IPS DF 19.7 (cell line): ENCODE results near the gene PKDCC.
"Not testable (repeated sequence)": the region's sequence is repeated elsewhere in the genome, so short reads cannot be mapped to it uniquely, and the experiment has no call there.

ENCODE experiments used
- DNase-seq: peaks from one replicate; pipeline ENCODE4 v3.0.0-alpha.2; 2013; ENCODE audit warnings: low read depth, low spot score

The PKDCC gene

GRCh38 chr2:42065753-42066152 lies 17.9 kb downstream of the PKDCC start:
- not testable (repeated sequence) for DNase-seq

DNA sequence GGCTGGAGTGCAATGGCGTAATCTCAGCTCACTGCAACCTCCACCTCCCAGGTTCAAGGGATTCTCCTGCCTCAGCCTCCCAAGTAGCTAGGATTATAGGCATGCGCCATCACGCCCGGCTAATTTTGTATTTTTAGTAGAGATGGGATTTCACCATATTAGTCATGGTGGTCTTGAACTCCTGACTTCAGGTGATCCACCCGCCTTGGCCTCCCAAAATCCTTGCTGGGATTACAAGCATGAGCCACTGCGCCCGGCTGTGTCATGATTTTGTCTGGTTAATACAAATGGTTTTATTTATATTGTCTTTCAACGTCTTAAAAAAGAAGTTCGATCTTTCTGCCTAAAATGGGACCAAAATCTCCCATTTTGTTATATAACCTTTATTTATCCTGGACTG lies 19.2 kb downstream of the PKDCC start:
- DNase-seq = not testable (repeated sequence)

GRCh38 chr2:42067521-42067920 lies 19.7 kb downstream of the PKDCC start:
- no peak for DNase-seq

DNA sequence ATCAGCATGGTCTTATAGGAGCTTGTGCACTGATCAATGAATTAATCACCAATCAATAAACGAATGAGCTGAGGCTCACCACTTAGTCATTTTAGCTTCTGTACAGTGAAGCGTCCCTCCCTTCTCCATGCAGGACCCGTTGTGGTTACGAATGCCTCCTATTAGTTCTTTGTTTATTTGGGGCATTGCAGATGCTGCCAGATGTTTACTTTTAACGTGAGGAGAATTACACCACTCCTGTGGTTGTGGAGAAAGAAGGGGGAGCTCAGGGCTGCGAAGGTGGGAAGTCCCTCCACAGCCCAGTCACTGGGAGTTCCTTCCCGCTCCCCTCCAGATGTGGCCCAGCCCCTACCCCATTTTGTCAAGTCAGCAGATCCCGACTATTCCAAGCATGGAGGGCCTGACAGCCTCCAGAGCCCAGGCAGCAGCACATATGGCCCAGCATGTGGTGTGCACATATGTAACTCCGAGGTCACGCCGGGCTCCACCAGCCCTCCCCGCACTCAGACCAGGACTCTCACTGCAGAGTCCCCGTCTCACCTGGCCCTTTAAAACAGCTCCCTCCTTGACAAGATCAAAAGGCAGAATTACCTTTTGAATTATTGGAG lies 20.9 kb downstream of the PKDCC start:
- DNase-seq = no peak

DNA sequence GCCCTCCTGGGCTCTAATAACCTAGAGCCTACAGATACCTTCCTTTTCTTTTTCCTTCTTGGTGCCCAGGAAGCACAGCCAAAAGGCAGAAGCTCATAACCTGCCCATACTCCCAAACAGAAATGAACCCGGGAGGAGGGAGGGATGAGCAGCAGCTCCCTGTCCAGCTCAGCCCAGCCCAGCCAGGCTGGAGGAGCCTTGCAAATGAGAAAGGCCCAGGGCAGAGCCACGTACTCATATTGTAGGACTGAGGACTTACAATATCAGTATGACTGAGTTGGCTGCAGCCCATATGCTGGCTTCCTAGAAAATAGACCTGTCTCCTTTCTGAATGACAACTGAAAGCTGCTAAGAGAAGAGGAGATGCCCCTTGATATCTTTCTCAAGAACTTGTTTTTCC lies 21.7 kb downstream of the PKDCC start:
- DNase-seq = no peak

DNA sequence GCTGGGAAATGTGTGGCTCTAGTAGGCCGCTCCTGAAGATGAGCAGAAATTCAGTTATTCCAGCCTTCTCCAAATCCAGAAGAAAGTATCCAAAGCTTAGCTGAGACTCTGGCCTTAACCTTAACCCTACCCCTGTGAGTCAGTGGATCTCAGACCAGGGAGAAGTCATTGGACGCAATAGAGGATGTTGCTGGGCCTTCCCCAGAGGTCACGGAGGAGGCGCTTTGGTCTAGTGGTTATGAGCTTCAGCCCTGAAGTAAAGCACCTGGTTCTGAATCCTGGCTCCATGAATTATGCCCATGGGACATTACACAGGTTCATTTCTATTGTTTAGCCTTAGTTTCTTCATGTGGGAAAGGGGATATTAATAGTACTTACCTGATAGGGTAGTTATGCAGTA lies 24.0 kb downstream of the PKDCC start:
- no peak for DNase-seq

DNA sequence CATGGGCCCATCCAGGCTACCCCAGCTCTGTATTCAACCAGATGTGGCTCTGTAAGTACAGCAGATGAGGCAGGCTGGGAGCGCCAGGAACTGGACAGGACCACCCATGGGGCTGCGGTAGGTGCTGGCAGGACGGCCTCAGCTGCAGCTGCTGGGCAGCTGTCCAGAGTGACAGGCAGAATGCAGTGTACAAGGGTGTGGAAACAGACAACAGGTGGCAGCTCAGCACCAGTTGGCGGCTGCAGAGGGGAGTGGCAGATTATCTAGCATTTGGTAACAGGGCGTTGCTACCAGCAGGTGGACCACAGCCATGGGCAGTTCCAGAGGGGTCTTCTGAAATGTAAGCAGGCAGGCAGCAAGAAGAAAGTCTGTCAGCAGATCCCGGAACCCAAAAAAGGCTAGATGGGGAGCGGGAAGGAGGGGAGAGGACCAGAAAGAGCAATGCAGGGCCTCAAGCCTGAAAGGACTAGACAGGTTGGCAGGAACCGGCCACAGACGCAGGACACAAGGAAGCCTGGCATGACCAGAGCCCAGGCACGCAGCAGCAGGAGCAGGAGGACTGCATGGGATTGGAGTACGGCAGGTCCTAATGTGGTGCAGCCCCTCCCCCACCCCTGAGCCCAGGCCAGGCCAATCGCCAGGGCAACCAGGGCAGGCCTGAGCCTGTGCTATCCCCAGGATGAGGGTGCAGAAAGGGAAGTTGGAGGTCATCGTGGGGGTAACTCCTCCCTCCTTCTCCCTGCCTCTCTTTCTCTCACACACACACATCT lies 24.7 kb downstream of the PKDCC start:
- no peak for DNase-seq

GRCh38 chr2:42073739-42074503 lies 26.1 kb downstream of the PKDCC start:
- DNase-seq = no peak

DNA sequence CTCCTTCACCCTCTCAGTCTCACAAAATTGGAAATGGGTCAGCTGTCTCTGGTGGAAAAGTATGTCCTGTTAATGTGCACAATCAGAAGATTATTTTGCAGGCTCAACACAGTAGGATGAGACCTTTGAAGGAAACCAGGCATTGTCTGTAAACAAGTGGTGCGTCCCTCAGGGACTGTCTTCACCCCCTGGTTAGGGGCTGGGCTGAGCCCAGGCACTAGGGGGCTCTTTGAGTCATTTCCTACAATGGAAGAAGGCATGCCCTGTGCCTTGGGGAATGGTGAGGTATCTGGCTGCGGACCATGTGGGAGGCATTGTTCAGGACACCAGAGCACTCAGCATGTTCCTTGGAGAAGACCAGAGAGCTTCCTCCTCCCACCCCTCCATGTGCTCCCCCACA lies 26.8 kb downstream of the PKDCC start:
- DNase-seq = no peak

GRCh38 chr2:42076357-42077225 lies 28.8 kb downstream of the PKDCC start:
- DNase-seq = no peak

- DNase-seq = no peak
Observed at GRCh38 chr2:42077343-42077742, 29.5 kb downstream of the PKDCC start.

DNA sequence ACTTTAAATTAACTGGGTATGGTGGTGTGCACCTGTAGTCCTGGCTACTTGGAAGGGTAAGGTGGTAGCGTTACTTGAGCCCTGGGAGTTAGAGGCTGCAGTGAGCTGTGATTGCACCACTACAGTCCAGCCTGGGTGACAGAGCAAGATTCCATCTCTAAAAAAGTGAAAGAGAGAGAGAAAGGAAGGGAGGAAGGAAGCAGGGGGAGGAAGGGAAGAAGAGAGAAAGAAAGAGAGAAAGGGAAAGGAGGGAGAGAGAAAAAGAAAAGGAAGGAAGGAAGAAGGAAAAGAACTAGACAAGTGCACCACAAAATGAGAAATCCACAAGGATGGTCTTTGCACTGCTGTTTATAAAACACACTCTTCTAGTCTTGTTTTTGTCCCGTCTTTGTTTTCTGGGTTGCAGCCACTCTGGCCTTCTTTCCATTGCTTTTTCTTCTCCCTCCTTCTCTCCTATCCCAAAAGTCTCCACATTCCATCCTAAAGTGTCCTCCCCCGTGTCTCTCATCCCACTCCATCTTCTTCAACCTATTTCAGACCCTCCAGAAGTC lies 32.0 kb downstream of the PKDCC start:
- DNase-seq = no peak

DNA sequence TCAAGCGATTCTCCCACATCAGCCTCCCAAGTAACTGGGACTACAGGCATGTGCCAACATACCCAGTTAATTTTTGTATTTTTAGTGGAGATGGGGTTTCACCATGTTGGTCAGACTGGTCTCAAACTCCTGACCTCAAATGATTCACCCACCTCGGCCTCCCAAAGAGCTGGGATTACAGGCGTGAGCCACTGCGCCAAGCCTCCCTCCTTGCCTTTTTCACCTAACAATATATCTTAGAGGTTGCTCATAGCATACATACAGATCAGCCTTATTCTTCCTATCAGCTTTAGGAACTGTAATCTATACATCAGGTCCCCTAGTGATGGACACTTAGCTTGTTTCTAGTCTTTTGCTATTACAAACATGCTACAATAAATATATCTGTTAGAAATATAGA lies 33.3 kb downstream of the PKDCC start:
- not testable (repeated sequence) for DNase-seq

- no peak for DNase-seq
Observed at GRCh38 chr2:42082016-42082415, 34.2 kb downstream of the PKDCC start.

GRCh38 chr2:42084231-42084671 lies 36.4 kb downstream of the PKDCC start:
- no peak for DNase-seq

DNA sequence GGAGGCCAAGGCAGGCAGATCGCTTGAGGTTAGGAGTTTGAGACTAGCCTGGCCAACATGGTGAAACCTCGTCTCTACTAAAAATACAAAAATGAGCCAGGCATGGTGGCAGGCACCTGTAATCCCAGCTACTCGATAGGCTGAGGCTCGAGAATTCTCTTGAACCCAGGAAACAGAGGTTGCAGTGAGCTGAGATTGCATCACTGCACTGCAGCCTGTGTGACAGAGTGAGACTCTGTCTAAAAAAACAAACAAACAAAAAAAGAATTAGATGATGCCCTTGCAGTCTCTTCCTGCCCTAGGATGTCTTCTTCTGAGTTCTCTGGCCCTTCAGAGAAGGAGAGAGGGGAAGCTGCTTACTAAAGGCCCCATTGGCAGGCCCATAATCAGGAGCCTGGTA lies 37.2 kb downstream of the PKDCC start:
- DNase-seq = not testable (repeated sequence)

- DNase-seq = no peak
Observed at GRCh38 chr2:42085706-42086487, 38.1 kb downstream of the PKDCC start.

- no peak for DNase-seq
Observed at GRCh38 chr2:42086500-42086953, 38.7 kb downstream of the PKDCC start.

DNA sequence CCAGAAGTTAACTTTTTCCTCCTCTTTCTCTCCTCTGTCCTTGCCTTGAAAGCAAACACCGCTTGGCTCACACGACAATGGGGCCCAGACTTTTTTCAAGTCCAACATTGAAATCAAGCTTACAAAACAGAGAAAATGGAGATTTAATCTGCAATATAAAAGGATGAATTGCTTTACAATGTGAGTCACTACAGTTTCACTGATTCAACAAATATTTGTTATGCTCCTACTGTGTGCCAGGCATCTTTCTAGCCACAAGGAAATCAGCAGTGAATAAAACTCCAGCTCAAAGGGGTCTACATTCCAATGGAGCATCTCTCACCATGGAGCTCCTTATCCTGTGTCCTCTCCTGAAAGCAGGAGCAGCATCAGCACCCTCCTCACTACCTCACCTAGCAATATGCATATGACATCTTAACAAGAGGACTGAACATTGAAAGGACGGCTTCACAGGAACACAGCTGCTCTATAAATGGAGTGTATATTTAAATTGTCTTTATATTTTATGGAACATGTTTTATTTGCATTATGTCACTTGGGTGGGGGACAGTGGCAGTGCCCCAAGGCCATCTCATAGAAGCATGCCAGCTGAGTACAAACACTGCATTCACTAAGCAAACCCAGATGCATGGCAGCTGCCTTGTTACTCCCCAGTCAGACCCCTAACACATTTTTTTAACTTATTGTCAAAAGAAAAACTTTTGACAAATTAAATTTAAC lies 39.5 kb downstream of the PKDCC start:
- no peak for DNase-seq

- DNase-seq = no peak
Observed at GRCh38 chr2:42087857-42088195, 40.0 kb downstream of the PKDCC start.
